Fibroblast of peridontal ligament (primary cell): ENCODE data around the gene LARGE1.

Experiments
- DNase-seq: peaks from one replicate; pipeline ENCODE4 v3.0.0-alpha.2; 2010; ENCODE audit errors: extremely low read depth

Gene LARGE1

GRCh38 chr22:33779243-33779642, 141.0 kb downstream of the LARGE1 start:
- DNase-seq: no peak

GRCh38 chr22:33776491-33776890, 143.8 kb downstream of the LARGE1 start:
- DNase-seq: no peak

GRCh38 chr22:33774781-33775180, 145.5 kb downstream of the LARGE1 start:
- no peak for DNase-seq

- DNase-seq: no peak
Measured at GRCh38 chr22:33772745-33773144, 147.5 kb downstream of the LARGE1 start.

GRCh38 chr22:33771136-33771535, 149.1 kb downstream of the LARGE1 start:
- DNase-seq: no peak

GRCh38 chr22:33770723-33771122, 149.6 kb downstream of the LARGE1 start:
- no peak for DNase-seq

GRCh38 chr22:33766091-33766490, 154.2 kb downstream of the LARGE1 start:
- no peak for DNase-seq

GRCh38 chr22:33758961-33759360, 161.3 kb downstream of the LARGE1 start:
- DNase-seq: no peak

- no peak for DNase-seq
Measured at GRCh38 chr22:33757802-33758483, 162.3 kb downstream of the LARGE1 start.

GRCh38 chr22:33757041-33757801, 163.1 kb downstream of the LARGE1 start:
- DNase-seq: no peak

- no peak for DNase-seq
Measured at GRCh38 chr22:33756508-33756949, 163.7 kb downstream of the LARGE1 start.

- no peak for DNase-seq
Measured at GRCh38 chr22:33748714-33749113, 171.6 kb downstream of the LARGE1 start.

- no peak for DNase-seq
Measured at GRCh38 chr22:33747576-33748180, 172.6 kb downstream of the LARGE1 start.

GRCh38 chr22:33747029-33747428, 173.2 kb downstream of the LARGE1 start:
- DNase-seq: no peak

- no peak for DNase-seq
Measured at GRCh38 chr22:33746501-33746928, 173.8 kb downstream of the LARGE1 start.

GRCh38 chr22:33745501-33745900, 174.8 kb downstream of the LARGE1 start:
- no peak for DNase-seq

GRCh38 chr22:33743756-33744155, 176.5 kb downstream of the LARGE1 start:
- DNase-seq: no peak

GRCh38 chr22:33741025-33741424, 179.3 kb downstream of the LARGE1 start:
- no peak for DNase-seq

- DNase-seq: no peak
Measured at GRCh38 chr22:33739516-33739915, 180.8 kb downstream of the LARGE1 start.

- DNase-seq: no peak
Measured at GRCh38 chr22:33737662-33738061, 182.6 kb downstream of the LARGE1 start.

GRCh38 chr22:33735978-33736377, 184.3 kb downstream of the LARGE1 start:
- DNase-seq: no peak

- no peak for DNase-seq
Measured at GRCh38 chr22:33728847-33729246, 191.4 kb downstream of the LARGE1 start.

- DNase-seq: peak; percentile 0
Measured at GRCh38 chr22:33726294-33726734, 194.0 kb downstream of the LARGE1 start.
